Endodermal cell (in vitro differentiated cells): Measurements from ENCODE around the gene SUCLG2. TPM values are rescaled to one million over a fixed set of nuclear protein-coding genes. Genes with fewer than 3 reads are reported as not detected.

Experiments
- DNase-seq: peaks from one replicate; pipeline ENCODE4 v3.0.0-alpha.2; 2017
- H3K27ac ChIP-seq: 2 replicates; pipeline ENCODE4 v1.5.1; 2013; ENCODE audit warnings: mild to moderate bottlenecking, low read depth, low read length, moderate library complexity
- H3K27me3 ChIP-seq: 2 replicates; pipeline ENCODE4 v1.6.1; 2013; ENCODE audit warnings: mild to moderate bottlenecking, low read length, moderate library complexity; ENCODE audit not compliant: insufficient read depth, control insufficient read depth, poor library complexity, severe bottlenecking
- H3K36me3 ChIP-seq: 2 replicates; pipeline ENCODE4 v1.7.0; 2013; ENCODE audit warnings: mild to moderate bottlenecking, low read length, moderate library complexity; ENCODE audit not compliant: control insufficient read depth, insufficient read depth
- H3K4me1 ChIP-seq: one replicate; pipeline ENCODE4 v1.7.0; 2013; ENCODE audit warnings: low read length; ENCODE audit not compliant: control insufficient read depth, insufficient read depth
- H3K4me3 ChIP-seq: 2 replicates; pipeline ENCODE4 v1.5.1; 2013; ENCODE audit warnings: mild to moderate bottlenecking, low read length, moderate library complexity
- H3K9ac ChIP-seq: 2 replicates; pipeline ENCODE4 v1.6.1; 2013; ENCODE audit warnings: mild to moderate bottlenecking, low read length, moderate library complexity; ENCODE audit not compliant: poor library complexity, severe bottlenecking; ENCODE audit errors: extremely low read depth
- H3K9me3 ChIP-seq: 2 replicates; pipeline ENCODE4 v1.6.1; 2013; ENCODE audit warnings: mild to moderate bottlenecking, low read length, moderate library complexity; ENCODE audit not compliant: control insufficient read depth
- H3K27ac Mint-ChIP-seq: 2 replicates; pipeline ENCODE4 v1.8.0; 2020; ENCODE audit warnings: mixed read lengths
- H3K27me3 Mint-ChIP-seq: 2 replicates; pipeline ENCODE4 v1.8.0; 2021; ENCODE audit warnings: mild to moderate bottlenecking, mixed read lengths; ENCODE audit not compliant: insufficient read depth
- H3K36me3 Mint-ChIP-seq: 2 replicates; pipeline ENCODE4 v1.8.0; 2020; ENCODE audit warnings: low read depth, mixed read lengths
- H3K4me1 Mint-ChIP-seq: 2 replicates; pipeline ENCODE4 v1.8.0; 2020; ENCODE audit warnings: mixed read lengths
- H3K4me3 Mint-ChIP-seq: 2 replicates; pipeline ENCODE4 v1.8.0; 2020; ENCODE audit warnings: mild to moderate bottlenecking, moderate library complexity, mixed read lengths
- H3K9me3 Mint-ChIP-seq: 2 replicates; pipeline ENCODE4 v1.8.0; 2020; ENCODE audit warnings: mild to moderate bottlenecking, mixed read lengths
- CTCF ChIP-seq: fragments of 200-600 bp; sonication (generic); conservative IDR thresholded peaks from 2 replicates; pipeline ENCODE4 v1.5.0; 2021; ENCODE audit warnings: antibody characterized with exemption, mild to moderate bottlenecking
- WGBS, 2 experiments: methylation state at CpG; one replicate each; pipeline versions ENCODE4 v1.1.5 to v1.1.7; 2013; ENCODE audit warnings: missing lambda C conversion rate in 2 of 2, mixed read lengths in 1 of 2; ENCODE audit not compliant: insufficient coverage in 1 of 2, insufficient read length in 1 of 2; 5-methylcytosine and 5-hydroxymethylcytosine counted together
- total RNA-seq, 2 donors: library from RNA; stranded (reverse); fragmentation: NEBNext Ultra II Directional in 1 of 2; extraction: Animal tissue kit (Norgen Biotek cat#: 25700) in 1 of 2; gene quantifications; 2 replicates in 1 of 2; 3 replicates in 1 of 2; pipeline ENCODE4 v1.2.1, GENCODE V29; 2021

Gene SUCLG2
- total RNA-seq, 2 donors from 2014 or later = 42.4 to 57.3 TPM

- Histone ChIP-seq H3K36me3 (no peaks in the 10 kb centered on the region), H3K9ac (no peak overlapping the region), H3K4me1 (no peaks in the 10 kb centered on the region), H3K27ac (no peak overlapping the region), H3K27me3 (no peaks in the 10 kb centered on the region), H3K9me3 (no peaks in the 10 kb centered on the region), H3K4me3 (no peak overlapping the region)
- Mint-ChIP-seq H3K27me3 (no peaks in the 10 kb centered on the region), H3K27ac (no peak overlapping the region), H3K9me3 (no peaks in the 10 kb centered on the region), H3K4me1 (no peaks in the 10 kb centered on the region), H3K4me3 (no peak overlapping the region), H3K36me3 (peaks cover 10% of the 10 kb centered on the region)
- no peak for DNase-seq
- TF ChIP-seq CTCF = no peak
- WGBS, 2 experiments = 92 to 100% methylated on average over 1 to 6 of the region's 6 CpGs
These were observed 123.0 kb downstream of the SUCLG2 start for GRCh38 chr3:67531181-67532101.

GRCh38 chr3:67529915-67530314, 124.5 kb downstream of the SUCLG2 start:
- no peaks in the 10 kb centered on the region for H3K27me3 Mint-ChIP-seq
- Histone ChIP-seq H3K9me3 (no peaks in the 10 kb centered on the region), H3K4me3 (no peak overlapping the region), H3K27ac (no peak overlapping the region), H3K27me3 (no peaks in the 10 kb centered on the region), H3K4me1 (no peaks in the 10 kb centered on the region), H3K9ac (no peak overlapping the region), H3K36me3 (no peaks in the 10 kb centered on the region)
- no peak for TF ChIP-seq CTCF
- no peak for DNase-seq
- H3K4me1 Mint-ChIP-seq = no peaks in the 10 kb centered on the region
- H3K4me3 Mint-ChIP-seq = no peak overlapping the region
- H3K36me3 Mint-ChIP-seq = peaks cover 18% of the 10 kb centered on the region
- H3K9me3 Mint-ChIP-seq = no peaks in the 10 kb centered on the region
- no peak overlapping the region for H3K27ac Mint-ChIP-seq
- whole genome bisulfite sequencing, 2 experiments = 95% methylated on average over 1 of the region's 1 CpG; no CpG with 5 or more reads in 1 of the 2 experiments

GRCh38 chr3:67529337-67529736, 125.1 kb downstream of the SUCLG2 start:
- no peak overlapping the region for H3K27ac Mint-ChIP-seq

More at GRCh38 chr3:67529337-67529736, 125.1 kb downstream of the SUCLG2 start:
- H3K36me3 ChIP-seq = no peaks in the 10 kb centered on the region
- Mint-ChIP-seq H3K36me3 (peaks cover 18% of the 10 kb centered on the region), H3K9me3 (no peaks in the 10 kb centered on the region), H3K4me3 (no peak overlapping the region), H3K27me3 (no peaks in the 10 kb centered on the region), H3K4me1 (no peaks in the 10 kb centered on the region)
- H3K9ac ChIP-seq = no peak overlapping the region
- no peak for DNase-seq
- WGBS, 2 experiments = 86% methylated on average over 1 of the region's 1 CpG
- no peak overlapping the region for H3K4me3 ChIP-seq
- H3K27ac ChIP-seq = no peak overlapping the region
- TF ChIP-seq CTCF = peak; percentile 34
- no peaks in the 10 kb centered on the region for H3K27me3 ChIP-seq
- no peaks in the 10 kb centered on the region for H3K9me3 ChIP-seq
- H3K4me1 ChIP-seq = no peaks in the 10 kb centered on the region
